ENCODE results near the gene RPS3. TPM values are rescaled to one million over a fixed set of nuclear protein-coding genes. Genes with fewer than 3 reads are reported as not detected.
A peak's percentile ranks its signal among the peaks of the same experiment; 100 is the strongest.

The RPS3 gene
- total and polyA plus RNA-seq, 9 of the 15 experiments (the other 6 are each of a cell fraction or from before 2014, with no cell fraction given), result 2,700 to 5,771 (median 3,679) TPM

- no peak for TF ChIP-seq ZBTB34 (CRISPR knock-in tag; IDR thresholded peaks at IDR 0.05)
- TF ChIP-seq, protein P1, sequence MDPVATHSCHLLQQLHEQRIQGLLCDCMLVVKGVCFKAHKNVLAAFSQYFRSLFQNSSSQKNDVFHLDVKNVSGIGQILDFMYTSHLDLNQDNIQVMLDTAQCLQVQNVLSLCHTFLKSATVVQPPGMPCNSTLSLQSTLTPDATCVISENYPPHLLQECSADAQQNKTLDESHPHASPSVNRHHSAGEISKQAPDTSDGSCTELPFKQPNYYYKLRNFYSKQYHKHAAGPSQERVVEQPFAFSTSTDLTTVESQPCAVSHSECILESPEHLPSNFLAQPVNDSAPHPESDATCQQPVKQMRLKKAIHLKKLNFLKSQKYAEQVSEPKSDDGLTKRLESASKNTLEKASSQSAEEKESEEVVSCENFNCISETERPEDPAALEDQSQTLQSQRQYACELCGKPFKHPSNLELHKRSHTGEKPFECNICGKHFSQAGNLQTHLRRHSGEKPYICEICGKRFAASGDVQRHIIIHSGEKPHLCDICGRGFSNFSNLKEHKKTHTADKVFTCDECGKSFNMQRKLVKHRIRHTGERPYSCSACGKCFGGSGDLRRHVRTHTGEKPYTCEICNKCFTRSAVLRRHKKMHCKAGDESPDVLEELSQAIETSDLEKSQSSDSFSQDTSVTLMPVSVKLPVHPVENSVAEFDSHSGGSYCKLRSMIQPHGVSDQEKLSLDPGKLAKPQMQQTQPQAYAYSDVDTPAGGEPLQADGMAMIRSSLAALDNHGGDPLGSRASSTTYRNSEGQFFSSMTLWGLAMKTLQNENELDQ (CRISPR knock-in tag; IDR thresholded peaks at IDR 0.05; ENCODE audit: borderline replicate concordance), result 0 out of 2 replicates have a peak, but pooled peaks have one; percentile 62
- TF ChIP-seq EP300 (IDR thresholded peaks at IDR 0.05; ENCODE audit: low read length), result no peak
- TF ChIP-seq POU5F1 (IDR thresholded peaks at IDR 0.05; ENCODE audit: borderline replicate concordance, low read depth, low read length, partially characterized antibody), result peak; percentile 75
- no peak for TF ChIP-seq ZKSCAN8 (CRISPR knock-in tag; IDR thresholded peaks at IDR 0.05)
- TF ChIP-seq ZKSCAN3 (CRISPR knock-in tag; IDR thresholded peaks at IDR 0.05), result no peak
- no peak for TF ChIP-seq SMARCE1 (IDR thresholded peaks at IDR 0.05)
- TF ChIP-seq LARP7 (IDR thresholded peaks at IDR 0.05), result 0 out of 2 replicates have a peak, but pooled peaks have one; percentile 19
- peak; percentile 99 for TF ChIP-seq EP400 (IDR thresholded peaks at IDR 0.05)
- TF ChIP-seq NFYB (IDR thresholded peaks at IDR 0.05; ENCODE audit: extremely low read depth, insufficient read length), result no peak
- TF ChIP-seq KDM5B (IDR thresholded peaks at IDR 0.05; ENCODE audit: insufficient replicate concordance, low read depth, low read length), result peak; percentile 99
- no peak for TF ChIP-seq ZNF140 (CRISPR knock-in tag; IDR thresholded peaks at IDR 0.05)
- peak; percentile 49; the same call in 1 of the 2 replicates for TF ChIP-seq ZBTB7A (IDR thresholded peaks at IDR 0.05; ENCODE audit: borderline replicate concordance, control insufficient read depth, low read depth, low read length)
- TF ChIP-seq ZNF436 (CRISPR knock-in tag; IDR thresholded peaks at IDR 0.05), result no peak
- peak; percentile 80 for TF ChIP-seq FOXK1 (CRISPR knock-in tag; IDR thresholded peaks at IDR 0.05; ENCODE audit: borderline replicate concordance)
- TF ChIP-seq CXXC5 (CRISPR knock-in tag; IDR thresholded peaks at IDR 0.05), result peak; percentile 98
- TF ChIP-seq ZNF23 (CRISPR knock-in tag; IDR thresholded peaks at IDR 0.05), result 0 out of 2 replicates have a peak, but pooled peaks have one; percentile 6
- TF ChIP-seq RBM39 (optimal IDR thresholded peaks at IDR 0.05; ENCODE audit: low read depth, low read length), result peak; percentile 94
- no peak for TF ChIP-seq ZC3H11A (IDR thresholded peaks at IDR 0.05; ENCODE audit: low read depth, low read length)
- TF ChIP-seq, protein P2, sequence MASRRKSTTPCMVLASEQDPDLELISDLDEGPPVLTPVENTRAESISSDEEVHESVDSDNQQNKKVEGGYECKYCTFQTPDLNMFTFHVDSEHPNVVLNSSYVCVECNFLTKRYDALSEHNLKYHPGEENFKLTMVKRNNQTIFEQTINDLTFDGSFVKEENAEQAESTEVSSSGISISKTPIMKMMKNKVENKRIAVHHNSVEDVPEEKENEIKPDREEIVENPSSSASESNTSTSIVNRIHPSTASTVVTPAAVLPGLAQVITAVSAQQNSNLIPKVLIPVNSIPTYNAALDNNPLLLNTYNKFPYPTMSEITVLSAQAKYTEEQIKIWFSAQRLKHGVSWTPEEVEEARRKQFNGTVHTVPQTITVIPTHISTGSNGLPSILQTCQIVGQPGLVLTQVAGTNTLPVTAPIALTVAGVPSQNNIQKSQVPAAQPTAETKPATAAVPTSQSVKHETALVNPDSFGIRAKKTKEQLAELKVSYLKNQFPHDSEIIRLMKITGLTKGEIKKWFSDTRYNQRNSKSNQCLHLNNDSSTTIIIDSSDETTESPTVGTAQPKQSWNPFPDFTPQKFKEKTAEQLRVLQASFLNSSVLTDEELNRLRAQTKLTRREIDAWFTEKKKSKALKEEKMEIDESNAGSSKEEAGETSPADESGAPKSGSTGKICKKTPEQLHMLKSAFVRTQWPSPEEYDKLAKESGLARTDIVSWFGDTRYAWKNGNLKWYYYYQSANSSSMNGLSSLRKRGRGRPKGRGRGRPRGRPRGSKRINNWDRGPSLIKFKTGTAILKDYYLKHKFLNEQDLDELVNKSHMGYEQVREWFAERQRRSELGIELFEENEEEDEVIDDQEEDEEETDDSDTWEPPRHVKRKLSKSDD (conservative IDR thresholded peaks at IDR 0.05; ENCODE audit: low read length), result no peak
- no peak for TF ChIP-seq MEF2D (tag; conservative IDR thresholded peaks at IDR 0.05; ENCODE audit: low read depth)
- TF ChIP-seq HOXB6 (CRISPR knock-in tag; IDR thresholded peaks at IDR 0.05; ENCODE audit: borderline replicate concordance), result no peak
- 0 out of 2 replicates have a peak, but pooled peaks have one; percentile 15 for TF ChIP-seq TCF7 (IDR thresholded peaks at IDR 0.05; ENCODE audit: borderline replicate concordance)
These were observed at the start of gene RPS3 (continued) for GRCh38 chr11:75399344-75400145.

Measured in K562 (cell line).